ENCODE data around the gene ROCK2.

DNA sequence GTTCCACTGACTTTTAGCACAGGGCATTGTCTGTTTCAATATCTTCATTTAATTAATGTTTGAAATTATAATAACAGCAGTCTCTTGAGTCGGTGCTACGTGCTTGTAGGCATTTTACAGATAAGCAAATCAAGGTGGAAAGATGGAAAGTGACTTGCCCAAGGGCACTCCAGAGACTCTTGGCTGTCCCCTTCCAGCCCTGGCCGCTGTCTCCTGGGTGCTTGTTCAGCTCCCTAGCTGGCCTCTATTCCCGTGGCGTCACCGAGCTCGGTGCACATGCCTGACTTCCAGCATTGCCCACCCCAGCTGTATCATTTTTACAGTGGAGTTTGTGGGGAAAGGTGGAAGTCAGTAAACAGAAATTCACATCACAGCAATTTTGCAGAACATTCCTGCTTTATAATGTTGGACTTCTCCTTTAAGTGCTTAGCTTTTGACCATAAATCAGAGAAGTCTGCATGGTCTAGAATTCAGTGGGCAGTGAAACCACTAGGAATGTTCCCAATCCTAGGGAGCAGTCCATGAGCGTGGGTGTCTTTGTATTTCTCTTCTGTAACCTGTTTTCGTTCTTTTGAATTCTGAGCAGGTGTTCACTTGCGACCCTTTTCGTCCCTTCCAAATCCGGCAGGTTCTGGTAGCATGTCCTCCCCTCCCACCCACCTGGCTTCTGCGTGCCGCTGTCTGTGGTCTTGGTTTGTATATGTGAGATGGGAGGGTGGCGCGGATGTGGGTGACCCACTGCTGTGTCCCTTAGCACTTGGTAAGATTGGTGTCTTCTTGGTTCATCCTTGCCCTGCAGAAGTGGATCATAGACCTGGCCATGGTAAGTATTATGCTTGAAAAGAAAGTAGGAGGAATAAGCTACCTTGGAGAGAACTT is 180.8 kb downstream of the ROCK2 start:
- TF ChIP-seq, protein P1, sequence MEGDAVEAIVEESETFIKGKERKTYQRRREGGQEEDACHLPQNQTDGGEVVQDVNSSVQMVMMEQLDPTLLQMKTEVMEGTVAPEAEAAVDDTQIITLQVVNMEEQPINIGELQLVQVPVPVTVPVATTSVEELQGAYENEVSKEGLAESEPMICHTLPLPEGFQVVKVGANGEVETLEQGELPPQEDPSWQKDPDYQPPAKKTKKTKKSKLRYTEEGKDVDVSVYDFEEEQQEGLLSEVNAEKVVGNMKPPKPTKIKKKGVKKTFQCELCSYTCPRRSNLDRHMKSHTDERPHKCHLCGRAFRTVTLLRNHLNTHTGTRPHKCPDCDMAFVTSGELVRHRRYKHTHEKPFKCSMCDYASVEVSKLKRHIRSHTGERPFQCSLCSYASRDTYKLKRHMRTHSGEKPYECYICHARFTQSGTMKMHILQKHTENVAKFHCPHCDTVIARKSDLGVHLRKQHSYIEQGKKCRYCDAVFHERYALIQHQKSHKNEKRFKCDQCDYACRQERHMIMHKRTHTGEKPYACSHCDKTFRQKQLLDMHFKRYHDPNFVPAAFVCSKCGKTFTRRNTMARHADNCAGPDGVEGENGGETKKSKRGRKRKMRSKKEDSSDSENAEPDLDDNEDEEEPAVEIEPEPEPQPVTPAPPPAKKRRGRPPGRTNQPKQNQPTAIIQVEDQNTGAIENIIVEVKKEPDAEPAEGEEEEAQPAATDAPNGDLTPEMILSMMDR (conservative IDR thresholded peaks at IDR 0.05; ENCODE audit: low read depth, low read length) = no peak
- no peak for TF ChIP-seq EZH2 (IDR thresholded peaks at IDR 0.05; ENCODE audit: borderline replicate concordance, low read depth, low read length, poor library complexity, severe bottlenecking)

Data from A673 (cell line).